H9 (cell line): ENCODE data around the gene CATSPERE. TPM values are rescaled to one million over a fixed set of nuclear protein-coding genes. Genes with fewer than 3 reads are reported as not detected.

ENCODE experiments used
- DNase-seq: peaks from one replicate; pipeline ENCODE4 v3.0.0-alpha.2; 2017
- H2AFZ ChIP-seq: one replicate; pipeline ENCODE4 v1.6.1; 2013; ENCODE audit warnings: mild to moderate bottlenecking, low read length, control low read depth, moderate library complexity
- H2AK5ac ChIP-seq: 2 replicates; pipeline ENCODE4 v1.6.1; 2013; ENCODE audit warnings: low read length, control low read depth, mixed read lengths; ENCODE audit not compliant: insufficient read length
- H2BK120ac ChIP-seq: one replicate; pipeline ENCODE4 v1.6.1; 2013; ENCODE audit warnings: low read depth, mild to moderate bottlenecking, low read length, control low read depth, inconsistent platforms; ENCODE audit not compliant: poor library complexity, severe bottlenecking
- H2BK12ac ChIP-seq: 2 replicates; pipeline ENCODE4 v1.6.1; 2013; ENCODE audit warnings: low read length, control low read depth, mixed read lengths, low read depth; ENCODE audit not compliant: insufficient read length
- H2BK15ac ChIP-seq: 2 replicates; pipeline ENCODE4 v1.6.1; 2013; ENCODE audit warnings: low read depth, low read length, control low read depth
- H2BK20ac ChIP-seq: one replicate; pipeline ENCODE4 v1.6.1; 2013; ENCODE audit warnings: low read depth, mild to moderate bottlenecking, low read length, control low read depth, inconsistent platforms; ENCODE audit not compliant: poor library complexity, severe bottlenecking
- H2BK5ac ChIP-seq: 2 replicates; pipeline ENCODE4 v1.6.1; 2013; ENCODE audit warnings: low read length, control low read depth, mixed read lengths; ENCODE audit not compliant: insufficient read length
- H3K14ac ChIP-seq: 2 replicates; pipeline ENCODE4 v1.6.1; 2013; ENCODE audit warnings: low read length, control low read depth; ENCODE audit not compliant: insufficient read depth
- H3K18ac ChIP-seq: 2 replicates; pipeline ENCODE4 v1.6.1; 2013; ENCODE audit warnings: low read depth, mild to moderate bottlenecking, mixed read lengths, low read length, control low read depth; ENCODE audit not compliant: insufficient read length
- H3K23ac ChIP-seq: 2 replicates; pipeline ENCODE4 v1.6.1; 2013; ENCODE audit warnings: low read length, control low read depth, mixed read lengths, low read depth; ENCODE audit not compliant: insufficient read length
- H3K23me2 ChIP-seq: 2 replicates; pipeline ENCODE4 v1.6.1; 2013; ENCODE audit warnings: low read depth, mild to moderate bottlenecking, mixed read lengths, low read length, control low read depth; ENCODE audit not compliant: insufficient read length, poor library complexity, severe bottlenecking
- H3K27ac ChIP-seq: 2 replicates; pipeline ENCODE4 v1.5.1; 2013; ENCODE audit warnings: low read length, control low read depth, mixed read lengths, low read depth; ENCODE audit not compliant: insufficient read length
- H3K27me3 ChIP-seq: 2 replicates; pipeline ENCODE4 v1.6.1; 2013; ENCODE audit warnings: low read length, control low read depth, inconsistent platforms; ENCODE audit not compliant: insufficient read depth
- H3K4ac ChIP-seq: 2 replicates; pipeline ENCODE4 v1.6.1; 2013; ENCODE audit warnings: low read depth, mild to moderate bottlenecking, control low read depth, inconsistent platforms, low read length, moderate library complexity
- H3K4me1 ChIP-seq: 2 replicates; pipeline ENCODE4 v1.6.1; 2013; ENCODE audit warnings: low read length, control low read depth, inconsistent platforms; ENCODE audit not compliant: insufficient read depth
- H3K4me2 ChIP-seq: 2 replicates; pipeline ENCODE4 v1.6.1; 2013; ENCODE audit warnings: low read length, control low read depth, mixed read lengths; ENCODE audit not compliant: insufficient read length, insufficient read depth
- H3K56ac ChIP-seq: 2 replicates; pipeline ENCODE4 v1.6.1; 2013; ENCODE audit warnings: low read depth, mild to moderate bottlenecking, mixed read lengths, low read length, control low read depth; ENCODE audit not compliant: insufficient read length
- H3K79me1 ChIP-seq: 2 replicates; pipeline ENCODE4 v1.6.1; 2013; ENCODE audit warnings: low read depth, mild to moderate bottlenecking, moderate library complexity, low read length, control low read depth, inconsistent platforms; ENCODE audit not compliant: insufficient read depth, poor library complexity, severe bottlenecking
- H3K79me2 ChIP-seq: 2 replicates; pipeline ENCODE4 v1.6.1; 2013; ENCODE audit warnings: low read length, control low read depth, inconsistent platforms; ENCODE audit not compliant: insufficient read depth
- H3K9ac ChIP-seq: 2 replicates; pipeline ENCODE4 v1.6.1; 2013; ENCODE audit warnings: low read length, control low read depth, mixed read lengths; ENCODE audit not compliant: insufficient read length; ENCODE audit errors: extremely low read depth
- H3K9me3 ChIP-seq: one replicate; pipeline ENCODE4 v1.6.1; 2013; ENCODE audit warnings: low read depth, low read length, inconsistent platforms; ENCODE audit not compliant: control insufficient read depth
- H3T11ph ChIP-seq: one replicate; pipeline ENCODE4 v1.6.1; 2013; ENCODE audit warnings: mild to moderate bottlenecking, low read length, control low read depth, inconsistent platforms
- H4K20me1 ChIP-seq: one replicate; pipeline ENCODE4 v1.6.1; 2013; ENCODE audit not compliant: control insufficient read depth, insufficient read length, insufficient read depth
- H4K5ac ChIP-seq: 2 replicates; pipeline ENCODE4 v1.6.1; 2013; ENCODE audit warnings: low read depth, mild to moderate bottlenecking, mixed read lengths, low read length, control low read depth; ENCODE audit not compliant: insufficient read length
- H4K8ac ChIP-seq: replicated peaks from 2 replicates; pipeline ENCODE4 v1.6.1; 2013; ENCODE audit warnings: low read length, control low read depth, mixed read lengths, low read depth; ENCODE audit not compliant: insufficient read length
- H4K91ac ChIP-seq: 2 replicates; pipeline ENCODE4 v1.6.1; 2013; ENCODE audit warnings: low read depth, mild to moderate bottlenecking, moderate library complexity, mixed read lengths, low read length, control low read depth; ENCODE audit not compliant: insufficient read length
- H3K27ac Mint-ChIP-seq, 3 experiments: 2 replicates in 2 of 3; 3 replicates in 1 of 3; pipeline ENCODE4 v1.8.0; 2020 to 2021; ENCODE audit warnings: mixed read lengths in 3 of 3, mild to moderate bottlenecking in 1 of 3, moderate library complexity in 1 of 3
- H3K27me3 Mint-ChIP-seq: 2 replicates; pipeline ENCODE4 v1.8.0; 2021; ENCODE audit warnings: low read depth, mild to moderate bottlenecking, moderate library complexity, mixed read lengths
- H3K36me3 Mint-ChIP-seq, 3 experiments: 2 replicates in 2 of 3; 3 replicates in 1 of 3; pipeline ENCODE4 v1.8.0; 2020 to 2021; ENCODE audit warnings: low read depth in 3 of 3, mixed read lengths in 3 of 3; ENCODE audit not compliant: insufficient read depth in 1 of 3
- H3K4me1 Mint-ChIP-seq, 2 experiments: 2 replicates each; pipeline ENCODE4 v1.8.0; 2020; ENCODE audit warnings: mixed read lengths in 2 of 2
- H3K4me3 Mint-ChIP-seq, 2 experiments: 2 replicates in 1 of 2; 3 replicates in 1 of 2; pipeline ENCODE4 v1.8.0; 2020 to 2021; ENCODE audit warnings: mild to moderate bottlenecking in 2 of 2, mixed read lengths in 2 of 2, moderate library complexity in 1 of 2
- H3K9me3 Mint-ChIP-seq, 2 experiments: 2 replicates in 1 of 2; 3 replicates in 1 of 2; pipeline ENCODE4 v1.8.0; 2020; ENCODE audit warnings: mild to moderate bottlenecking in 2 of 2, mixed read lengths in 2 of 2, moderate library complexity in 1 of 2
- CTCF ChIP-seq: fragments of 200-600 bp; sonication (generic); conservative IDR thresholded peaks from 3 replicates; pipeline ENCODE4 v1.8.0; 2021; ENCODE audit warnings: antibody characterized with exemption, mild to moderate bottlenecking
- WGBS: extraction: QIAGEN DNeasy Blood & Tissue Kit; methylation state at CpG from one replicate; pipeline ENCODE4 v1.1.7; 2013; ENCODE audit warnings: missing lambda C conversion rate, low lambda C conversion rate, mixed read lengths; ENCODE audit not compliant: insufficient read length; ENCODE audit errors: extremely low coverage; 5-methylcytosine and 5-hydroxymethylcytosine counted together
- total RNA-seq: library from RNA; stranded (reverse); gene quantifications from 2 replicates; pipeline ENCODE4 v1.2.1, GENCODE V29; 2021

The CATSPERE gene
- total RNA-seq, 1 experiment from 2014 or later = 0.31 TPM

DNA sequence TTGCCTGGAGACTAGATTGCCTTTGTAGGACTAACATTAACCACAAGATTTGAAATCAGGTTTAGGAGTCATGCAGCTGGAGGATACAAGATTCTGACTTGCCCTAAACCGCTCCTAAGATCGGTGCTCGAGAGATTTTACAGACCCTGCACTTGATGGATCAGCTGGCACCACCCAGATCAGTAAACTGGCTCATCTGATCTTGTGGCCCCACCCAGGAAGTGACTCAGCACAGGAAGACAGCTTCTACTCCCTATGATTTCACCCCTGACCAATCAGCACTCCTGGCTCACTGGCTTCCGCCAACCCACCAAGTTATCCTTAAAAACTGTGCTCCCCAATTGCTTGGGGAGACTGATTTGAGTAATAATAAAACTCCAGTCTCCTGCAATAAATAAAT, 876 bp upstream of the CATSPERE start:
- H3T11ph ChIP-seq = no peak overlapping the region
- H2AFZ ChIP-seq = no peak overlapping the region
- H3K27me3 ChIP-seq = no peaks in the 10 kb centered on the region
- H4K8ac ChIP-seq = no peak overlapping the region
- peak overlapping the region in 1 of 2 experiments; percentile 31; a peak in 2 of 5 replicates for H3K4me3 Mint-ChIP-seq
- no peak overlapping the region for H2BK20ac ChIP-seq
- H3K4ac ChIP-seq = no peak overlapping the region
- no peak overlapping the region for H2BK120ac ChIP-seq
- H3K79me2 ChIP-seq = no peaks in the 10 kb centered on the region
- no peak overlapping the region for H3K27ac Mint-ChIP-seq
- H3K79me1 ChIP-seq = no peaks in the 10 kb centered on the region
- DNase-seq = peak; percentile 45
- no peak overlapping the region for H3K4me2 ChIP-seq
- H3K9me3 Mint-ChIP-seq = peaks cover 9 to 13% of the 10 kb centered on the region in 2 experiments; a peak in 4 of 5 replicates
- no CpG with 5 or more reads among the region's 4 CpGs for WGBS
- H2BK15ac ChIP-seq = no peak overlapping the region
- H3K23ac ChIP-seq = no peak overlapping the region
- no peak overlapping the region for H3K56ac ChIP-seq
- H3K18ac ChIP-seq = no peak overlapping the region
- no peak overlapping the region for H3K27ac ChIP-seq
- peaks cover 16 to 25% of the 10 kb centered on the region in 2 experiments for H3K4me1 Mint-ChIP-seq
- no peak overlapping the region for H2BK5ac ChIP-seq
- H3K9me3 ChIP-seq = no peaks in the 10 kb centered on the region
- no peak for TF ChIP-seq CTCF
- H2BK12ac ChIP-seq = no peak overlapping the region
- H4K20me1 ChIP-seq = no peaks in the 10 kb centered on the region
- H3K36me3 Mint-ChIP-seq = peaks cover 7 to 15% (median 10%) of the 10 kb centered on the region in 3 experiments; a peak in 4 of 7 replicates
- no peak overlapping the region for H2AK5ac ChIP-seq
- H4K91ac ChIP-seq = no peak overlapping the region
- no peaks in the 10 kb centered on the region for H3K23me2 ChIP-seq
- no peak overlapping the region for H3K9ac ChIP-seq
- no peak overlapping the region for H3K14ac ChIP-seq
- H3K27me3 Mint-ChIP-seq = no peaks in the 10 kb centered on the region
- no peak overlapping the region for H4K5ac ChIP-seq
- H3K4me1 ChIP-seq = peaks cover 3% of the 10 kb centered on the region; the same call in 1 of the 2 replicates
